HCT116 (cell line): Measurements from ENCODE around the gene ANKS4B. TPM values are rescaled to one million over a fixed set of nuclear protein-coding genes. Genes with fewer than 3 reads are reported as not detected.
A peak's percentile ranks its signal among the peaks of the same experiment; 100 is the strongest.

Experiments
- ATAC-seq: fragments of 200-7000 bp; cut with Tn5 transposase; 2 replicates; pipeline ENCODE4 v1.9.1; 2020; ENCODE audit warnings: mild to moderate bottlenecking, moderate library complexity
- Bru-seq: library from RNA; stranded (reverse); fragments of 400-500 nt; gene quantifications from one replicate; lab custom pipeline; 2021; lab: Mats Ljungman, UMichigan
- BruChase-seq, 2 experiments: library from RNA; stranded (reverse); fragments of 400-500 nt; gene quantifications; one replicate each; lab custom pipeline; 2021; lab: Mats Ljungman, UMichigan
- BruUV-seq: library from RNA; stranded (reverse); fragments of 400-500 nt; replicated peaks from 2 replicates; lab custom pipeline; 2021; lab: Mats Ljungman, UMichigan
- CTCF ChIA-PET: fragments of 300-600 bp; sonication (Branson Sonifier 250); formaldehyde crosslinking; loops from one replicate; lab custom pipeline; 2021; ENCODE audit warnings: antibody characterized with exemption; lab: Charles Lee
- POLR2A ChIA-PET: fragments of 300-600, 350-600 bp; sonication (Branson Sonifier 250); formaldehyde crosslinking; loops from one replicate; lab custom pipeline; 2021; ENCODE audit warnings: antibody characterized with exemption; lab: Charles Lee
- RAD21 ChIA-PET, 2 experiments: fragments of 300-600 bp; sonication (Branson Sonifier 250); formaldehyde crosslinking; loops; one replicate each; lab custom pipeline; 2023; ENCODE audit warnings: low total read pairs in 2 of 2; ENCODE audit not compliant: uncharacterized antibody in 2 of 2, unreplicated experiment in 2 of 2, low non-redundant PET in 1 of 2; lab: Charles Lee
- DNase-seq: peaks from one replicate; pipeline ENCODE4 v3.0.0-alpha.2; 2010; ENCODE audit warnings: low read depth, low spot score
- H2AFZ ChIP-seq: fragments of 200-600 bp; shearing (Covaris generic), sonication (generic); 2 replicates; pipeline ENCODE4 v1.6.1; 2017; ENCODE audit warnings: low read depth, mixed run types, mixed read lengths, antibody characterized with exemption, low read length; ENCODE audit not compliant: poor library complexity, severe bottlenecking
- H3K27ac ChIP-seq: 2 replicates; pipeline ENCODE4 v1.5.1; 2012; ENCODE audit warnings: low read depth, low read length
- H3K27me3 ChIP-seq: fragments of 200-600 bp; sonication (generic); 2 replicates; pipeline ENCODE4 v1.6.1; 2016; ENCODE audit warnings: mixed run types, low read length, mixed read lengths; ENCODE audit not compliant: insufficient read depth
- H3K36me3 ChIP-seq, 2 experiments: fragments of 200-500 bp in 1 of 2; fragments of 200-600 bp in 1 of 2; sonication (Bioruptor generic) in 1 of 2; sonication (generic) in 1 of 2; 2 replicates each; pipeline versions ENCODE4 v1.5.1 to v1.6.1; 2014 to 2016; ENCODE audit warnings: low read length in 2 of 2, inconsistent platforms in 1 of 2, mixed read lengths in 1 of 2, mixed run types in 1 of 2; ENCODE audit not compliant: insufficient read depth in 2 of 2, control insufficient read depth in 1 of 2
- H3K4me1 ChIP-seq, 2 experiments: fragments of 200-600 bp in 1 of 2; sonication (generic) in 1 of 2; 2 replicates each; pipeline versions ENCODE4 v1.5.1 to v1.6.1; 2012 to 2017; ENCODE audit warnings: low read length in 2 of 2, inconsistent platforms in 1 of 2, mild to moderate bottlenecking in 1 of 2, mixed read lengths in 1 of 2, mixed run types in 1 of 2, moderate library complexity in 1 of 2; ENCODE audit not compliant: insufficient read depth in 2 of 2, control insufficient read depth in 1 of 2
- H3K4me2 ChIP-seq: fragments of 200-600 bp; sonication (generic); 2 replicates; pipeline ENCODE4 v1.6.1; 2017; ENCODE audit warnings: mixed run types, low read length, mixed read lengths
- H3K4me3 ChIP-seq, 2 experiments: fragments of 200-600 bp in 1 of 2; sonication (generic) in 1 of 2; replicated peaks in 1 of 2; 2 replicates each; pipeline ENCODE4 v1.5.1; 2011 to 2016; ENCODE audit warnings: low read length in 2 of 2, control low read depth in 1 of 2, low read depth in 1 of 2, mild to moderate bottlenecking in 1 of 2, mixed read lengths in 1 of 2, mixed run types in 1 of 2
- H3K79me2 ChIP-seq: fragments of 200-600 bp; sonication (generic); 2 replicates; pipeline ENCODE4 v1.6.1; 2017; ENCODE audit warnings: mild to moderate bottlenecking, mixed run types, low read length, moderate library complexity, mixed read lengths; ENCODE audit not compliant: insufficient read depth
- H3K9ac ChIP-seq: fragments of 200-600 bp; sonication (generic); 2 replicates; pipeline ENCODE4 v1.6.1; 2016; ENCODE audit warnings: low read length, mixed read lengths
- H3K9me2 ChIP-seq: fragments of 200-600 bp; sonication (generic), shearing (Covaris generic); 2 replicates; pipeline ENCODE4 v1.6.1; 2017; ENCODE audit warnings: mixed run types, mild to moderate bottlenecking, moderate library complexity; ENCODE audit not compliant: insufficient read depth
- H3K9me3 ChIP-seq, 2 experiments: fragments of 200-500 bp in 1 of 2; fragments of 200-600 bp in 1 of 2; sonication (Bioruptor generic) in 1 of 2; sonication (generic) in 1 of 2; 2 replicates each; pipeline ENCODE4 v1.6.1; 2014 to 2017; ENCODE audit warnings: low read length in 2 of 2, mixed read lengths in 2 of 2, inconsistent platforms in 1 of 2, low read depth in 1 of 2, mild to moderate bottlenecking in 1 of 2, mixed run types in 1 of 2, moderate library complexity in 1 of 2; ENCODE audit not compliant: control insufficient read depth in 1 of 2, insufficient read depth in 1 of 2
- H4K20me1 ChIP-seq: fragments of 200-600 bp; sonication (generic), shearing (Covaris generic); 2 replicates; pipeline ENCODE4 v1.6.1; 2017; ENCODE audit warnings: mixed run types, mild to moderate bottlenecking, moderate library complexity; ENCODE audit not compliant: insufficient read depth
- ATF3 ChIP-seq: IDR thresholded peaks from 2 replicates; pipeline ENCODE4 v1.6.1; 2012
- CBX3 ChIP-seq: IDR thresholded peaks from 2 replicates; pipeline ENCODE4 v1.6.1; 2012; ENCODE audit warnings: low read depth
- CEBPB ChIP-seq: IDR thresholded peaks from 2 replicates; pipeline ENCODE4 v1.6.1; 2012; ENCODE audit warnings: low read depth
- CTCF ChIP-seq, 3 experiments: fragments of 200-600 bp in 1 of 3; sonication (generic) in 1 of 3; IDR thresholded peaks in 2 of 3; conservative IDR thresholded peaks in 1 of 3; 2 replicates each; pipeline ENCODE4 v1.5.1; 2012 to 2017; ENCODE audit warnings: low read depth in 2 of 3, low read length in 2 of 3, antibody characterized with exemption in 1 of 3, borderline replicate concordance in 1 of 3, control low read depth in 1 of 3, mild to moderate bottlenecking in 1 of 3, mixed read lengths in 1 of 3, mixed run types in 1 of 3, moderate library complexity in 1 of 3; ENCODE audit not compliant: insufficient read depth in 1 of 3
- EGR1 ChIP-seq: IDR thresholded peaks from 2 replicates; pipeline ENCODE4 v1.6.1; 2012; ENCODE audit warnings: low read depth
- ELF1 ChIP-seq: IDR thresholded peaks from 2 replicates; pipeline ENCODE4 v1.6.1; 2012; ENCODE audit warnings: low read depth, borderline replicate concordance
- EZH2 ChIP-seq: fragments of 200-600 bp; sonication (generic); IDR thresholded peaks from 2 replicates; pipeline ENCODE4 v1.6.1; 2017; ENCODE audit warnings: antibody characterized with exemption, mixed run types
- EZH2phosphoT487 ChIP-seq: fragments of 200-600 bp; IDR thresholded peaks from 2 replicates; pipeline ENCODE4 v1.6.1; 2018; ENCODE audit warnings: antibody characterized with exemption, borderline replicate concordance
- JUND ChIP-seq: IDR thresholded peaks from 2 replicates; pipeline ENCODE4 v1.6.1; 2012
- POLR2AphosphoS5 ChIP-seq: IDR thresholded peaks from 2 replicates; pipeline ENCODE4 v1.6.1; 2011; ENCODE audit warnings: mild to moderate bottlenecking, low read depth, low read length, moderate library complexity
- RAD21 ChIP-seq: IDR thresholded peaks from 2 replicates; pipeline ENCODE4 v1.6.1; 2012; ENCODE audit warnings: low read depth, mild to moderate bottlenecking
- SIN3A ChIP-seq: IDR thresholded peaks from 2 replicates; pipeline ENCODE4 v1.6.1; 2012; ENCODE audit warnings: low read depth
- SRF ChIP-seq: IDR thresholded peaks from 2 replicates; pipeline ENCODE4 v1.6.1; 2012; ENCODE audit warnings: low read depth
- TCF7L2 ChIP-seq: IDR thresholded peaks from 2 replicates; pipeline ENCODE4 v1.7.0; 2011; ENCODE audit warnings: borderline replicate concordance, inconsistent platforms; ENCODE audit not compliant: insufficient read depth, insufficient read length; ENCODE audit errors: extremely low read depth
- YY1 ChIP-seq: IDR thresholded peaks from 2 replicates; pipeline ENCODE4 v1.6.1; 2011; ENCODE audit warnings: low read length, low read depth, moderate library complexity, mild to moderate bottlenecking; ENCODE audit not compliant: insufficient replicate concordance; ENCODE audit errors: extremely low read depth
- ZFX ChIP-seq: fragments of 450-650 bp; IDR thresholded peaks from 2 replicates; pipeline ENCODE4 v1.6.1; 2017
- ZNF274 ChIP-seq: fragments of 200-500 bp; sonication (Bioruptor generic); IDR thresholded peaks from 2 replicates; pipeline ENCODE4 v1.6.1; 2014; ENCODE audit warnings: mild to moderate bottlenecking, low read depth, low read length, inconsistent platforms
- intact Hi-C: fragments of 100-400 bp; cut with micrococcal nuclease; formaldehyde crosslinking; loops from 2 replicates; pipeline ENCODE4 v1.10.0; 2022
- long read RNA-seq: library from polyadenylated mRNA; unstranded; transcript quantifications from one replicate; pipeline ENCODE4 v2.0.0, GENCODE V29; 2021; ENCODE audit not compliant: unreplicated experiment
- polyA plus RNA-seq: library from polyadenylated mRNA; unstranded; fragments of >200 nt; gene quantifications from 2 replicates; pipeline ENCODE4 v1.2.1, GENCODE V29; 2012; ENCODE audit warnings: missing spikeins
- total RNA-seq: library from RNA; stranded (reverse); gene quantifications from one replicate; pipeline ENCODE4 v1.2.1, GENCODE V29; 2021; ENCODE audit not compliant: unreplicated experiment
- TF ChIP-seq, protein P1 (sequence below): IDR thresholded peaks from 2 replicates; pipeline ENCODE4 v1.6.1; 2012
- TF ChIP-seq, protein P2 (sequence below): IDR thresholded peaks from 2 replicates; pipeline ENCODE4 v1.6.1; 2012; ENCODE audit warnings: low read depth

ANKS4B gene, protein sequence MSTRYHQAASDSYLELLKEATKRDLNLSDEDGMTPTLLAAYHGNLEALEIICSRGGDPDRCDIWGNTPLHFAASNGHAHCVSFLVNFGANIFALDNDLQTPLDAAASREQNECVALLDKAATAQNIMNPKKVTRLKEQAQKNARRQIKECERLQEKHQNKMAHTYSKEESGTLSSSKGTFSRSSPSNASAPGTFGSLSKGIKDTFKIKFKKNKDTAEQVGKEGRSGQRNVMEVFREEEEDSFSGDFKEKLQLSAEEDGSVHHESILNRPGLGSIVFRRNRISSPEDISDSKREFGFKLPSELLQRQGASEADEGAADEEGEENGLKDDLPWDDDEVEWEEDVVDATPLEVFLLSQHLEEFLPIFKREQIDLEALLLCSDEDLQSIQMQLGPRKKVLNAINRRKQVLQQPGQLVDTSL
- not detected for total RNA-seq
- 0.01 TPM in 1 of 2 replicates, not detected in the other for polyA plus RNA-seq
- Bru-seq, nascent RNA = percentile 11 among the genes with signal in this experiment
- percentile 10 among the genes with signal in this experiment for BruChase-seq, experiment 1, labeled RNA remaining after a 6-hour chase
- percentile 9 among the genes with signal in this experiment for BruChase-seq, experiment 2, labeled RNA remaining after a 2-hour chase
- long read RNA-seq = 0 reads

DNA sequence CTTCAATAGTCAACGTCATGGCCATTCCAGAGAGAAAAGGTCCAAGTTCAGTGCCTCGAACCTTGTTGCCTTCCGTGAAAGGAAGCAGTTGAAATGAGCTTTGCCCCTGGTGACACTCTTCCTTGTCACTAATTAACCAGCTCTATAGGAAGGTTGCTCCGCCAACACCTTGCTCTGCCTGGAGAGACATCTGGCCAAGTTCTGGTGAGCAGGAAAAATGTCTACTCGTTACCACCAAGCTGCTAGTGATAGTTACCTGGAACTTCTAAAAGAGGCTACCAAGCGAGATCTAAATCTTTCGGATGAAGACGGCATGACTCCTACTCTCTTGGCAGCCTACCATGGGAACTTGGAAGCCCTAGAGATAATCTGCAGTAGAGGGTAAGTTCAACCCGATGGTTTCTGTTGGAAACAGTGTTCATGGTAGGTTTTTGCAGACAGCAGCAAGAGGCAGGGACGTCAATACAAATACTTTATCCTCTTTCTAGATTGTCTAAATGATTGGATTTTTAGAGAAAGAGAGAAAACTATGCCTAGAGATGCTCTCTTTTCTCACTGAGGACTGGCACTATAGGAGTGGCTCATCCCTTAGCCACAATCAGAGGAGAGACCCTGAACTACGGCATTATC is at the start of gene ANKS4B:
Gene ANKS4B, plus strand, starts transcription at position 179 of the 630 bp plus-strand sequence. Its CDS starts 39 bp downstream, at position 218.
- intact Hi-C loops = no loop called here
- no peaks in the 10 kb centered on the region for H3K4me1 ChIP-seq
- no peaks in the 10 kb centered on the region for H3K9me3 ChIP-seq
- DNase-seq (no peak), ATAC-seq (no peak)
- no peak within 1 kb of the TSS for H3K4me3 ChIP-seq
- ChIA-PET RAD21 (no interaction called here), CTCF (no interaction called here), POLR2A (no interaction called here)
- TF ChIP-seq ZFX (no peak), JUND (no peak), CBX3 (no peak), YY1 (no peak), ELF1 (no peak), CTCF (IDR thresholded peaks at IDR 0.05 in 2 of 3, conservative IDR thresholded peaks at IDR 0.05 in 1 of 3; ENCODE audit: borderline replicate concordance in 1 of 3, insufficient read depth in 1 of 3, low read depth in 2 of 3, low read length in 2 of 3) (no peak), EGR1 (no peak), EZH2 (no peak), CEBPB (no peak), SRF (no peak), EZH2phosphoT487 (no peak), ATF3 (no peak), POLR2AphosphoS5 (no peak), ZNF274 (no peak), TCF7L2 (no peak), SIN3A (no peak), RAD21 (no peak)
- TF ChIP-seq, protein P1, sequence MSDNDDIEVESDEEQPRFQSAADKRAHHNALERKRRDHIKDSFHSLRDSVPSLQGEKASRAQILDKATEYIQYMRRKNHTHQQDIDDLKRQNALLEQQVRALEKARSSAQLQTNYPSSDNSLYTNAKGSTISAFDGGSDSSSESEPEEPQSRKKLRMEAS = no peak
- TF ChIP-seq, protein P2, sequence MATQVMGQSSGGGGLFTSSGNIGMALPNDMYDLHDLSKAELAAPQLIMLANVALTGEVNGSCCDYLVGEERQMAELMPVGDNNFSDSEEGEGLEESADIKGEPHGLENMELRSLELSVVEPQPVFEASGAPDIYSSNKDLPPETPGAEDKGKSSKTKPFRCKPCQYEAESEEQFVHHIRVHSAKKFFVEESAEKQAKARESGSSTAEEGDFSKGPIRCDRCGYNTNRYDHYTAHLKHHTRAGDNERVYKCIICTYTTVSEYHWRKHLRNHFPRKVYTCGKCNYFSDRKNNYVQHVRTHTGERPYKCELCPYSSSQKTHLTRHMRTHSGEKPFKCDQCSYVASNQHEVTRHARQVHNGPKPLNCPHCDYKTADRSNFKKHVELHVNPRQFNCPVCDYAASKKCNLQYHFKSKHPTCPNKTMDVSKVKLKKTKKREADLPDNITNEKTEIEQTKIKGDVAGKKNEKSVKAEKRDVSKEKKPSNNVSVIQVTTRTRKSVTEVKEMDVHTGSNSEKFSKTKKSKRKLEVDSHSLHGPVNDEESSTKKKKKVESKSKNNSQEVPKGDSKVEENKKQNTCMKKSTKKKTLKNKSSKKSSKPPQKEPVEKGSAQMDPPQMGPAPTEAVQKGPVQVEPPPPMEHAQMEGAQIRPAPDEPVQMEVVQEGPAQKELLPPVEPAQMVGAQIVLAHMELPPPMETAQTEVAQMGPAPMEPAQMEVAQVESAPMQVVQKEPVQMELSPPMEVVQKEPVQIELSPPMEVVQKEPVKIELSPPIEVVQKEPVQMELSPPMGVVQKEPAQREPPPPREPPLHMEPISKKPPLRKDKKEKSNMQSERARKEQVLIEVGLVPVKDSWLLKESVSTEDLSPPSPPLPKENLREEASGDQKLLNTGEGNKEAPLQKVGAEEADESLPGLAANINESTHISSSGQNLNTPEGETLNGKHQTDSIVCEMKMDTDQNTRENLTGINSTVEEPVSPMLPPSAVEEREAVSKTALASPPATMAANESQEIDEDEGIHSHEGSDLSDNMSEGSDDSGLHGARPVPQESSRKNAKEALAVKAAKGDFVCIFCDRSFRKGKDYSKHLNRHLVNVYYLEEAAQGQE = no peak
- no peak within 1 kb of the TSS for H3K27ac ChIP-seq
- no peak within 1 kb of the TSS for H3K4me2 ChIP-seq
- H2AFZ ChIP-seq = no peak within 1 kb of the TSS
- H3K36me3 ChIP-seq = no peaks in the 10 kb centered on the region
- no peaks in the 10 kb centered on the region; the same call in 1 of the 2 replicates for H3K9me2 ChIP-seq
- no peaks in the 10 kb centered on the region for H3K79me2 ChIP-seq
- no peaks in the 10 kb centered on the region for H4K20me1 ChIP-seq
- H3K27me3 ChIP-seq = peaks cover 10% of the 10 kb centered on the region
- BruUV-seq = no TSS peak
- H3K9ac ChIP-seq = no peak within 1 kb of the TSS
